Activated T-helper 2 cell treated with anti-CD3 and anti-CD28 coated beads, Interferon-gamma antibody, Interleukin-2, Interleukin-4, amounts not matched to agents 10 μg/mL and 5 μg/mL and 100 μg/mL, durations not matched to agents 14 hours and 24 hours and 36 hours (primary cell): Measurements from ENCODE around the gene PRDM4. TPM values are rescaled to one million over a fixed set of nuclear protein-coding genes. Genes with fewer than 3 reads are reported as not detected.

Source experiments
- DNase-seq: peaks from one replicate; pipeline ENCODE4 v3.0.0; 2021; ENCODE audit warnings: low spot score
- H3K27ac Mint-ChIP-seq: one replicate; pipeline ENCODE4 v1.8.0; 2021; ENCODE audit warnings: mixed read lengths
- H3K27me3 Mint-ChIP-seq: one replicate; pipeline ENCODE4 v1.8.0; 2021; ENCODE audit warnings: low read depth, mixed read lengths
- H3K36me3 Mint-ChIP-seq: one replicate; pipeline ENCODE4 v1.8.0; 2021; ENCODE audit warnings: low read depth, mixed read lengths
- H3K4me1 Mint-ChIP-seq: one replicate; pipeline ENCODE4 v1.8.0; 2021; ENCODE audit warnings: low read depth, mixed read lengths
- H3K4me3 Mint-ChIP-seq: one replicate; pipeline ENCODE4 v1.8.0; 2021; ENCODE audit warnings: low read depth, mild to moderate bottlenecking, moderate library complexity, mixed read lengths
- H3K9me3 Mint-ChIP-seq: one replicate; pipeline ENCODE4 v1.8.0; 2021; ENCODE audit warnings: mixed read lengths
- intact Hi-C: fragments of 100-400 bp; cut with micrococcal nuclease; formaldehyde crosslinking; loops from one replicate; pipeline ENCODE4 v1.15.1; 2023
- total RNA-seq: library from RNA; stranded (reverse); gene quantifications from 2 replicates; pipeline ENCODE4 v1.2.3, GENCODE V29; 2022

Gene PRDM4
- total RNA-seq, result 30.5 and 34.4 TPM in 2 replicates

- H3K4me3 Mint-ChIP-seq, result peak within 1 kb of the TSS; percentile 91
Measured at GRCh38 chr12:107760809-107761501, at the start of gene PRDM4. TSS of gene PRDM4 (minus strand) at chr12:107761137. CDS start at chr12:107760515, 622 bp downstream.

GRCh38 chr12:107807471-107808150, 46.7 kb upstream of the PRDM4 start:
- intact Hi-C loops, result no loop called here
- Mint-ChIP-seq H3K27me3 (no peaks in the 10 kb centered on the region), H3K36me3 (no peaks in the 10 kb centered on the region), H3K4me3 (no peak overlapping the region), H3K9me3 (no peaks in the 10 kb centered on the region), H3K27ac (no peak overlapping the region), H3K4me1 (no peaks in the 10 kb centered on the region)
- DNase-seq, result no peak

More at GRCh38 chr12:107760809-107761501, at the start of gene PRDM4:
- Mint-ChIP-seq H3K27ac (peak within 1 kb of the TSS; percentile 82), H3K9me3 (peaks cover 5% of the 10 kb centered on the region), H3K27me3 (peaks cover 3% of the 10 kb centered on the region), H3K36me3 (peaks cover 35% of the 10 kb centered on the region), H3K4me1 (peaks cover 27% of the 10 kb centered on the region)
- intact Hi-C loops, result loop anchor here (1.0 to 2.0 kb wide), 2 partner anchors 76 to 124 kb away; partner anchors contain the start of gene PWP1
- peak; percentile 91 for DNase-seq

- peaks cover 6% of the 10 kb centered on the region for H3K27me3 Mint-ChIP-seq
- no peak for DNase-seq
- intact Hi-C loops, result no loop called here
- H3K9me3 Mint-ChIP-seq, result no peaks in the 10 kb centered on the region
- H3K4me1 Mint-ChIP-seq, result no peaks in the 10 kb centered on the region
- no peak overlapping the region for H3K27ac Mint-ChIP-seq
- no peaks in the 10 kb centered on the region for H3K36me3 Mint-ChIP-seq
- H3K4me3 Mint-ChIP-seq, result no peak overlapping the region
Measured at GRCh38 chr12:107805488-107806180, 44.7 kb upstream of the PRDM4 start.

- Mint-ChIP-seq H3K4me1 (no peaks in the 10 kb centered on the region), H3K27me3 (peaks cover 10% of the 10 kb centered on the region), H3K4me3 (no peak overlapping the region), H3K27ac (no peak overlapping the region), H3K9me3 (no peaks in the 10 kb centered on the region), H3K36me3 (no peaks in the 10 kb centered on the region)
- no peak for DNase-seq
- intact Hi-C loops, result no loop called here
Measured at GRCh38 chr12:107803092-107803491, 42.2 kb upstream of the PRDM4 start.

DNA sequence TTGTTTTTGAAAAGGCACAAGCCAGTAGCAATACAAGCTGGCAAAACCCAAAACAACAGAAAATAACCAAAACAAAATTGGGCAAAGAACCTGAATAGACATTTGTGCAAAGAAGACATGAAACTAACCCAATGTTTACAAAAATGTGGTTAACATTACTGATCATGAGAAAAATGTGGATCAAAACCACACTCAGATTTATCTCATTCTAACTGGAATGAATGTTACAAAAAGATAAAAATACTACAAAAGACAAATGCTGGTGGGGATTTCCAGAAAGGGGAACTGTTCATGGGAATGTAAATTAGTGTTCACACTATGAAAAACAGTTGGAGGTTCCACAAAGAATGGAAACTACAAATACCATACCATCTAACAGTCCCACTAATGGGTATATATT, 40.2 kb upstream of the PRDM4 start:
- Mint-ChIP-seq H3K36me3 (no peaks in the 10 kb centered on the region), H3K27ac (no peak overlapping the region), H3K9me3 (no peaks in the 10 kb centered on the region), H3K4me3 (no peak overlapping the region), H3K27me3 (peaks cover 21% of the 10 kb centered on the region), H3K4me1 (no peaks in the 10 kb centered on the region)
- intact Hi-C loops, result no loop called here
- DNase-seq, result no peak

- no peak overlapping the region for H3K4me3 Mint-ChIP-seq
- no peak for DNase-seq
Measured at GRCh38 chr12:107798580-107798979, 37.6 kb upstream of the PRDM4 start.

GRCh38 chr12:107794451-107794850, 33.5 kb upstream of the PRDM4 start:
- Mint-ChIP-seq H3K4me3 (no peak overlapping the region), H3K27me3 (peaks cover 28% of the 10 kb centered on the region), H3K36me3 (no peaks in the 10 kb centered on the region), H3K4me1 (no peaks in the 10 kb centered on the region), H3K9me3 (peaks cover 4% of the 10 kb centered on the region), H3K27ac (no peak overlapping the region)
- intact Hi-C loops, result no loop called here
- no peak for DNase-seq

More at GRCh38 chr12:107798580-107798979, 37.6 kb upstream of the PRDM4 start:
- Mint-ChIP-seq H3K36me3 (no peaks in the 10 kb centered on the region), H3K27me3 (peaks cover 34% of the 10 kb centered on the region), H3K9me3 (no peaks in the 10 kb centered on the region), H3K27ac (no peak overlapping the region), H3K4me1 (no peaks in the 10 kb centered on the region)
- intact Hi-C loops, result no loop called here

DNA sequence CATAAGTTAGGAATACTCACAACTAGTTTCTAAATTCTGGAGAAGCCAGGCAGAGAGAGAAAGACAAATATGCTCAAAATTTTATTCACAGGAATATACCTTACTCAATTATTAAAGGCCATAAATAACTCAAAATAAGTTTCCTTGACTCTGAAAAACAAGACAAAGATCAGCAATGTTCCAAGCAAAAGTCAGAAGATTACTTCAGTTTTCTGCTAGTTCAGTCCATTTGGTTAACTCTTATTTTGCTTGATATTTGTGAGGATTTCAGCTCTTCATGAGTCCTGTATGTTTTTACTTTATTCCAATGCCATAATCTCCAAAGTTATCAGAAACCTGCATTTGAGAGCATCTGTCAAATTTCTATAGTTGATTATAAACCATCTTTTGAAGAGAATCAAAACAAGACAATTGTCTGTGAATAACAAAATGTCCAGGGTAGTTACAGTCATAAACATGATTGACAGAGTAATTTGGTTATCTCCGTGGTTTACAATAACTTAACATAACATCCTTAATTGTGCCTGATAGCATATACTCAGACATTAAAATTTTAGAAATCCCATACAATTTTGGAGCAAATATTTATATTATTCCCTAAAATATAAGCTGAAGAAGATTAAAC, 30.6 kb upstream of the PRDM4 start:
- H3K4me3 Mint-ChIP-seq, result no peak overlapping the region
- H3K4me1 Mint-ChIP-seq, result no peaks in the 10 kb centered on the region
- H3K9me3 Mint-ChIP-seq, result peaks cover 4% of the 10 kb centered on the region
- intact Hi-C loops, result no loop called here
- DNase-seq, result no peak
- H3K36me3 Mint-ChIP-seq, result no peaks in the 10 kb centered on the region
- peaks cover 18% of the 10 kb centered on the region for H3K27me3 Mint-ChIP-seq
- no peak overlapping the region for H3K27ac Mint-ChIP-seq

- Mint-ChIP-seq H3K4me3 (no peak overlapping the region), H3K36me3 (no peaks in the 10 kb centered on the region), H3K27ac (no peak overlapping the region), H3K27me3 (peaks cover 3% of the 10 kb centered on the region), H3K9me3 (peaks cover 4% of the 10 kb centered on the region), H3K4me1 (no peaks in the 10 kb centered on the region)
- no peak for DNase-seq
- intact Hi-C loops, result no loop called here
Measured at GRCh38 chr12:107788690-107789458, 27.9 kb upstream of the PRDM4 start.

- H3K27me3 Mint-ChIP-seq, result peaks cover 3% of the 10 kb centered on the region
- H3K4me1 Mint-ChIP-seq, result peaks cover 2% of the 10 kb centered on the region
- H3K4me3 Mint-ChIP-seq, result no peak overlapping the region
- H3K27ac Mint-ChIP-seq, result no peak overlapping the region
- H3K36me3 Mint-ChIP-seq, result no peaks in the 10 kb centered on the region
- DNase-seq, result no peak
- peaks cover 4% of the 10 kb centered on the region for H3K9me3 Mint-ChIP-seq
- intact Hi-C loops, result no loop called here
Measured at GRCh38 chr12:107788281-107788680, 27.3 kb upstream of the PRDM4 start.

DNA sequence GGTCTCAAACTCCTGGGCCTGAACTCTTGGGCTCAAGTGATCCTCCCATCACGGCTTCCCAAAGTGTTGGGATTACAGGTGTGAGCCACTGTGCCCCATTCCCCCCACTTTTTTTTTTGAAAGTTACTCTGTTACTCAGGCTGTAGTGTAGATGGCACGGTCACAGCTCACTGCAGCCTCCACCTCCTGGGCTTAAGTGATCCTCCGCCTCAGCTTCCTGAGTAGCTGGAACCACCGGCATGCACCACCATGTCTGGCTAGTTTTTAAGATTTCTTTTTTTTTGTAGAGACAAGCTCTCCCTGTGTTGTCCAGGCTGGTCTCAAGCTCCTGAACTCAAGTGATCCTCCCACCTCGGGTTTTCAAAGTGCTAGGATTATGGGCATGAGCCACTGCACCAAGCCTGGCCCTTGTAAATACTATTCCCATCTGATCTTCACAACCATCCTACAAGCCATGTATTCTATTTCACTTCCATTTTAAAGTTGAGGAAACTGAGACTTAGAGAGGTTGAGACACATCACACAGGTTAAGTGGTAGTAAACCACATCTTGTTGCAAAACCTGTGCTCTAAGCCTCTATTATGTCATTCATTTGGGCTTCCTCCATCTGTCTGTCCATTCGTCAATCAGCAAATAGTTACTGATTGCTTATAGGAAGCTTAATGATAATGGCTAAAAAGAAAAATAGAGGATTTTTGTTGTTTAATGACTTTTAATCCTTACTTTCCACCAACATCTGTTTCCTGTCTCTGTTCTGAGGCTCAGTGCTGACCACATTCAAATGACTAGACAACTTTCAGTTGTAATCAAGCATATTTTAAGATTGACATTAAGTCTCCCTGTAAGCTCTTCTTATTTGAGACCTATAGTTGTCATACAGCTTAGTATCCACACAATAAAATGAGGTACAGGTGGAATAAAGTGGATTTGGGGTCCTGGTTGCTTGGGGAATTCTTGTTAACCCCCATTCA, 22.8 kb upstream of the PRDM4 start:
- DNase-seq, result no peak
- no peaks in the 10 kb centered on the region for H3K9me3 Mint-ChIP-seq
- H3K27ac Mint-ChIP-seq, result no peak overlapping the region
- intact Hi-C loops, result no loop called here
- peaks cover 9% of the 10 kb centered on the region for H3K4me1 Mint-ChIP-seq
- no peaks in the 10 kb centered on the region for H3K36me3 Mint-ChIP-seq
- H3K4me3 Mint-ChIP-seq, result no peak overlapping the region
- H3K27me3 Mint-ChIP-seq, result peaks cover 25% of the 10 kb centered on the region
